ENCODE results near the gene SCFD2. TPM values are rescaled to one million over a fixed set of nuclear protein-coding genes. Genes with fewer than 3 reads are reported as not detected.

SCFD2 gene
- total RNA-seq, 1 experiment from 2014 or later, result 7.4 TPM

GRCh38 chr4:53361451-53361850, 4.4 kb downstream of the SCFD2 start:
- TF ChIP-seq TCF7L2 (IDR thresholded peaks at IDR 0.05; ENCODE audit: low read depth, low read length) (no peak), CTCF (IDR thresholded peaks at IDR 0.05) (no peak), REST (IDR thresholded peaks at IDR 0.05; ENCODE audit: insufficient read depth in 1 of 2, low read depth in 2 of 2, low read length in 1 of 2) (no peak), SIN3A (IDR thresholded peaks at IDR 0.05; ENCODE audit: borderline replicate concordance, insufficient read depth, low read depth, low read length) (no peak), POLR2AphosphoS5 (IDR thresholded peaks at IDR 0.05; ENCODE audit: low read depth, low read length) (no peak)
- no peaks in the 10 kb centered on the region; the same call in 1 of the 2 replicates for H3K36me3 ChIP-seq (ENCODE audit: control insufficient read depth, insufficient read depth, low read length)
- in situ Hi-C loops (cut with HindIII; ENCODE audit: low pct_unique_long_range_greater_than_20kb, low sequenced_read_pairs), result no loop called here
- no peak for DNase-seq (ENCODE audit: low read depth, low spot score)
- intact Hi-C loops (cut with micrococcal nuclease; ENCODE audit: unreplicated experiment), result loop anchor here (10.0 kb wide), 1 partner anchor 347 kb away; no protein-coding TSS in a partner anchor
- no peak overlapping the region for H3K27ac ChIP-seq (ENCODE audit: low read length)
- BruUV-seq (replicated peaks), result no TSS peak
- H3K27me3 ChIP-seq (ENCODE audit: control insufficient read depth, insufficient read depth, low read length), result no peaks in the 10 kb centered on the region
- H3K4me3 ChIP-seq (ENCODE audit: low read depth in 2 of 2, low read length in 2 of 2), result no peak overlapping the region
- no peak for ATAC-seq
- H3K4me1 ChIP-seq (ENCODE audit: control insufficient read depth, insufficient read depth, low read length), result no peaks in the 10 kb centered on the region; the same call in 1 of the 2 replicates
- CTCF ChIA-PET, result no interaction called here
- POLR2A ChIA-PET, result no interaction called here
- no peaks in the 10 kb centered on the region for H3K9me3 ChIP-seq (ENCODE audit: control insufficient read depth, insufficient read depth, low read depth, low read length)

- no peaks in the 10 kb centered on the region for H3K4me1 ChIP-seq (ENCODE audit: control insufficient read depth, insufficient read depth, low read length)
- intact Hi-C loops (cut with micrococcal nuclease; ENCODE audit: unreplicated experiment), result no loop called here
- TF ChIP-seq SIN3A (IDR thresholded peaks at IDR 0.05; ENCODE audit: borderline replicate concordance, insufficient read depth, low read depth, low read length), result no peak
- TF ChIP-seq POLR2AphosphoS5 (IDR thresholded peaks at IDR 0.05; ENCODE audit: low read depth, low read length), result no peak
- H3K27me3 ChIP-seq (ENCODE audit: control insufficient read depth, insufficient read depth, low read length), result no peaks in the 10 kb centered on the region
- in situ Hi-C loops (cut with HindIII; ENCODE audit: low pct_unique_long_range_greater_than_20kb, low sequenced_read_pairs), result no loop called here
- H3K9me3 ChIP-seq (ENCODE audit: control insufficient read depth, insufficient read depth, low read depth, low read length), result no peaks in the 10 kb centered on the region
- DNase-seq (ENCODE audit: low read depth, low spot score) (no peak), ATAC-seq (no peak)
- H3K27ac ChIP-seq (ENCODE audit: low read length), result no peak overlapping the region
- BruUV-seq (replicated peaks), result no TSS peak
- H3K4me3 ChIP-seq (ENCODE audit: low read depth in 2 of 2, low read length in 2 of 2), result no peak overlapping the region
- ChIA-PET POLR2A (no interaction called here), CTCF (no interaction called here)
- no peaks in the 10 kb centered on the region; the same call in 1 of the 2 replicates for H3K36me3 ChIP-seq (ENCODE audit: control insufficient read depth, insufficient read depth, low read length)
Measured at GRCh38 chr4:53355930-53356521, 9.8 kb downstream of the SCFD2 start.

- H3K9me3 ChIP-seq (ENCODE audit: control insufficient read depth, insufficient read depth, low read depth, low read length), result no peaks in the 10 kb centered on the region
- POLR2A ChIA-PET, result no interaction called here
Measured at GRCh38 chr4:53354012-53354722, 11.7 kb downstream of the SCFD2 start.

More at GRCh38 chr4:53354012-53354722, 11.7 kb downstream of the SCFD2 start:
- no peak overlapping the region for H3K4me3 ChIP-seq (ENCODE audit: low read depth in 2 of 2, low read length in 2 of 2)
- H3K27ac ChIP-seq (ENCODE audit: low read length), result no peak overlapping the region
- BruUV-seq (replicated peaks), result no TSS peak
- no peak for TF ChIP-seq TCF7L2 (IDR thresholded peaks at IDR 0.05; ENCODE audit: low read depth, low read length)
- TF ChIP-seq CTCF (IDR thresholded peaks at IDR 0.05), result no peak
- TF ChIP-seq REST (IDR thresholded peaks at IDR 0.05; ENCODE audit: insufficient read depth in 1 of 2, low read depth in 2 of 2, low read length in 1 of 2), result no peak
- TF ChIP-seq SIN3A (IDR thresholded peaks at IDR 0.05; ENCODE audit: borderline replicate concordance, insufficient read depth, low read depth, low read length), result no peak
- TF ChIP-seq POLR2AphosphoS5 (IDR thresholded peaks at IDR 0.05; ENCODE audit: low read depth, low read length), result no peak
- intact Hi-C loops (cut with micrococcal nuclease; ENCODE audit: unreplicated experiment) (no loop called here), in situ Hi-C loops (cut with HindIII; ENCODE audit: low pct_unique_long_range_greater_than_20kb, low sequenced_read_pairs) (no loop called here)
- CTCF ChIA-PET, result no interaction called here
- DNase-seq (ENCODE audit: low read depth, low spot score) (no peak), ATAC-seq (no peak)
- no peaks in the 10 kb centered on the region for H3K27me3 ChIP-seq (ENCODE audit: control insufficient read depth, insufficient read depth, low read length)
- H3K36me3 ChIP-seq (ENCODE audit: control insufficient read depth, insufficient read depth, low read length), result no peaks in the 10 kb centered on the region; the same call in 1 of the 2 replicates
- no peaks in the 10 kb centered on the region for H3K4me1 ChIP-seq (ENCODE audit: control insufficient read depth, insufficient read depth, low read length)
